ENCODE measurements around the gene SLC25A19.

Gene SLC25A19

GRCh38 chr17:75239778-75240393 lies 49.3 kb downstream of the SLC25A19 start:
- DNase-seq, result no peak

DNA sequence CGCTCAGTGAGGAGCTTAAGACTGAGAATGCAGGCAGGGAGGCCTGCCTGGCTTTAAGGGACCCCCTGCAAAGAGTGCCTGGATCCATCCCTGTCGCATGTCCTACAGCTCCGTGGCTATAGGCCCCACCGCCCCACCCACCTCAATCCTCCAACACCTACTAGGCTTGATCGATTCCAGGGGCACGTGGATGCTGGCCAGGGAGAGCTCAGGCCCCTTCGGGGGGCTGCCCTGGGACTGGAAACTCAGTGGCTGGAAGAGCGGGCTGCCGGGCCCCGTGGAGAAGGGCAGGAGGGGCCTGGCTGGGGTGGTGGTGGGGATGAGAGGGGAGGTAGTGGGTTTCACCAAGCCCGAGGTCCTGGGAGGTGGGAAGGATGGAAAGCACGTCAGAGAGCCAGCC lies 50.0 kb downstream of the SLC25A19 start:
- DNase-seq, result no peak

DNA sequence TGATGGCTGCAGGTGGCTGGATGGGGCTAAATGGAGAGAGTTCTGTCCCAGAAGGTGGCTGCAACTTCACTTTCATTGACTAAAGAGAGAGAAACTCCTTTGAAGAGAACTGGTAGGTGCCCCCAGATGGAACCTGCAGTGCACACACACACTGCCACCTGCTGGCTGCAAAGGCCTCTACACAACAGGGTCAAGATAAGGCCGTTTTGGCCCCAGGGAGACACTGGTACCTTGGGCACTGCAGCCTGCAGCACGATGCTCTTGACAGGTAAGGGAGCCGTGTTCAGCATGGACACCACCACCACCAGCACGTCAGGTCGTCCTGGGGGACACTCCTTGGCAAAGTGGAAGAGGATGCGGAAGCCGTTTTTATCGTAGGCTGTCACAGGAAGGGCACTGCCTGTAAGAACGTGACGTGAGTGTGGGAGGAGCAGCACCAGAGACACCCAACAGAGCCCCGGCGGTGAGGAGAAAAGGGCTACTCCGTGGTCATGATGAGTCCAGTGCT lies 50.5 kb downstream of the SLC25A19 start:
- DNase-seq, result peak; percentile 62 to 66

GRCh38 chr17:75238020-75238580 lies 51.1 kb downstream of the SLC25A19 start:
- DNase-seq, result no peak

DNA sequence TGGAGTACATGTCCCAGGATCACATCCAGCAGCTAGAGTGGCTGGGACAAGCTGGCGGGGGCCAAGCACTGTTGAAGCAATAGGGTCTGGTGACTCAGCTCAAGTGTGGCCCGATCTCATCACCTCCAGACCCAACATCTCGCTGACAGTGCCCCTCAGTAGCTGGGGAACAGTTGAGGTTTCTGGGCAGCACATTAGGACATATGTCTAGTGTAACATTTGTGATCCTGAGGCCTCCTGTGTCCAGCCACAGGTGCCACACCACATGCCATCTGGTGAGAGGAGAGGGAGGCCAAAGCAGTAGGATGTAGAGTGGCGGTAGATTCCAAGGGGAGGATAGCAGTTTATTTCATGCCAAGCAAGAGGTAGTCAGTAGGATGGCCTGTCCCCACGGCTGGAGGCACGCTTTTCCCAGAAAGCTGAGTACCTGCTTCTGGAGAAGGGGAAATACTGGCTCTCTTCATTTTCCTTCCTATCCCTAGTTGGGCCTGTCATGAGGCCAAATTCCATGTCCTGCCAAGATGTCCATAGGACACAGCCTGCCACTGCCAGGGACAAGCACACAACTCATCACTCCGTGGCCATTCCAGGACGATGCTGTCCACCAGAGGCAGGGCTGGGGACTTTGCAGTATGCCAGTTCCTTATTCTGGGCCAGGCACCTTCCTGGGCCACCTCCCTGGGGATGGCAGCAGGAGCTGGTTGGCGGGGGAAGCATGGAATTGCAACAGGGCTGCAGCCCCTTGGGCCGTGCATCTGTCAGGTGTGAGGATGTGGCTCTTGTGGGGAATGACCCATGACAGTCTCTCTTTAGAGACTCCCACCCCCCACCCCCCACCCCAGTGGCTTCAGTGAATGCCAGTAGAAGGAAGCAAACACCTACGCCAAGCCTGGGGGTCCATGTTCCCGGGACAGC lies 51.9 kb downstream of the SLC25A19 start:
- no peak for DNase-seq

- DNase-seq, result no peak
Measured at GRCh38 chr17:75232786-75233185, 56.4 kb downstream of the SLC25A19 start.

GRCh38 chr17:75231741-75232464 lies 57.3 kb downstream of the SLC25A19 start:
- DNase-seq, result no peak

GRCh38 chr17:75231071-75231470 lies 58.2 kb downstream of the SLC25A19 start:
- DNase-seq, result no peak

DNA sequence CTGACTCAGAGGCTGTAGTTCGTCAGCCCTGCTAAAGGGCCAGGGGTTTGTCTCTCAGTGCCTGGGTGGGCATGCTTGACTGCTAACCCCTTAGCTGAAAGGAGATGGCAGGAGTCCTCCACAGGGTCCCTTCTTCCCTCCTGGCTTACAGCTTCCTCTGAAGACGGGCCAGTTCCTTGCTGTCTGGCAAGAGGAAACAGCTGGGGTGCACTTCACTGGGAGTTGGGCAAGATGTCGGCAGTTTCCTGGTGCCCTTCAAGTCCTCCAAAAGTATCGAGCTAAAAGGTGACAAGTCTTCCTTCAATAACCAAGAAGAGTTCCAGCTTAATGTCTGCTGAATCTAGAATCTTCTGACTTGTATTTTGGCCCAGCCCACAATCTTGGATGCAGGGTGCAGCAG lies 60.4 kb downstream of the SLC25A19 start:
- no peak for DNase-seq

- DNase-seq, result no peak
Measured at GRCh38 chr17:75228305-75228704, 60.9 kb downstream of the SLC25A19 start.

- DNase-seq, result no peak
Measured at GRCh38 chr17:75227729-75228128, 61.5 kb downstream of the SLC25A19 start.

DNA sequence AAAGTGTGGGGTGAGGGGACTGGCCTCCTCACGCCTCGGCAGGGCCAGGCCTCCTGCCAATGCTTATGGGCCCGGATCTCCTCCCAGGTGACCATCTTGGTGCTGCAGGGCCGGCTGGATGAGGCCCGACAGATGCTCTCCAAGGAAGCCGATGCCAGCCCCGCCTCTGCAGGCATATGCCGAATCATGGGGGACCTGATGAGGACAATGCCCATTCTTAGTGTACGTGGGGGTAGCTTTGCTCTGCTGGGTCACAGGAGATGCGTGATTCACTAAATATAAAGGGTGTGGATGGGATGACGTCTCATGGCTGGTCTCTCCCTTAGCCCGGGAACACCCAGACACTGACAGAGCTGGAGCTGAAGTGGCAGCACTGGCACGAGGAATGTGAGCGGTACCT lies 64.2 kb downstream of the SLC25A19 start:
- DNase-seq, result no peak
